GM19438 (cell line): ENCODE measurements around the gene MRPL58.

Experiments used
- ATAC-seq: cut with Tn5 transposase; IDR thresholded peaks from one replicate; pipeline ENCODE4 v1.9.1; 2021; ENCODE audit warnings: low read depth; ENCODE audit not compliant: unreplicated experiment

The MRPL58 gene

GRCh38 chr17:75068750-75069149, 56.3 kb downstream of the MRPL58 start:
- ATAC-seq, result no peak

DNA sequence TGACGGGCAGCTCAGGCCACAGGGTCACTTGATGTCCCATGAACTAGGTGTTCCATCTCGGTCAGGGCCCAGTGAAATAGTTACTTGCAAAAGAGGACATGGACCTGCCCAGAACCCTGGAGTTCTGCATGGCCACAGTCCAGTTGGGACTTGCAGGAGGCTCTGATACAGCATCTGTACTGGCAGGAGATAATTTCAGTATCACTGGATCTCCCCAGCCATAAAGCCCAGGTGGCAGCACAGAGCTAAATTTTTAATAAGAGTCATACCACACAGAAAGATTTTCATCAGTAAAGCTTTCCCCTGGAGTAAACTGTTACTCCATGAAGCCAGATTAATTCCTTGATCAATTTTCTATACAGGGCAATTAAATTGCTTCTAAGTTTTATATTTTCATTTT, 57.3 kb downstream of the MRPL58 start:
- no peak for ATAC-seq
